GM11168 (cell line): Measurements from ENCODE around the gene TEX29.

Source experiments
- in situ Hi-C: fragments of 300-500 bp; cut with MboI; formaldehyde crosslinking; loops from one replicate; pipeline ENCODE4 v1.12.0; 2022; ENCODE audit warnings: low sequenced_read_pairs; ENCODE audit not compliant: unreplicated experiment

Gene TEX29

DNA sequence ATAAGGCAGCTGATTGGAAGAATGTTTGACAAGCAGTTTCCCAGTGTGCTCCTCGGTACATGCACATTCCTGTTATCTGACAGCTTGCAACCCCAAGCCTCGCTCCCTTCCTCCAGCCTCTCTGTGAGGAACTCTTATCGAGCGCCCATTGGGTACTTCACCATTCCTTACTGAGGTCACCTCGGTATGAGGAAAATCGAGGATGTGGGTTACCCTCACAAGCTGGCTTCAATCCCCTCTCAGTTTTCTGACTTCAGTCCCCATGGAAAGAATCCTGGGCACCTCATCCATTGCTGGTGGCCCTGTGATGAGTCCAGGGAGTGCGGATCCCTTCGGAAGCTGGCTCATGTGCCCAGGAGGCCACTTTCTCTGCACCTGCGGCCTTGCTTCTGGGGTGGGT lies 17.3 kb downstream of the TEX29 start:
- in situ Hi-C loops: no loop called here

DNA sequence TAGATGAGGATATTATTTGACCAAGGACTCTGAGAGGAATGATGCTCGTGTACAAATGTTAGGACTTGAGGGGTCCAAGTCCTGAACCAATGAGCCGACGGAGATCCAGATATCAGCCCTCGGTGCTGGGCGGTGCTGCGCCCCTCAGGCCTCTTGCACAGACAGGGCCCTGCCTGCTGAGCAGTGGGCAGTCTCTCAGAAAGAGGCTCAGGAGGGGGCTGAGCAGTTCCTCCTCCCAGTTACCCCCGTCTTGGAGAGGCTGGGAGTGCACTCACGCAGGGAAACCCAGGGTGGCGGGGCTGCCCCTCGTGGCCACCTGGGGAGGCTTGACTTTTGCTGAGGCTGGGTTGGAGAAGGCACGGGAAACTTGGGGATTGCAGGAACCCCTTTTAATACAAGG lies 18.4 kb downstream of the TEX29 start:
- in situ Hi-C loops: no loop called here

DNA sequence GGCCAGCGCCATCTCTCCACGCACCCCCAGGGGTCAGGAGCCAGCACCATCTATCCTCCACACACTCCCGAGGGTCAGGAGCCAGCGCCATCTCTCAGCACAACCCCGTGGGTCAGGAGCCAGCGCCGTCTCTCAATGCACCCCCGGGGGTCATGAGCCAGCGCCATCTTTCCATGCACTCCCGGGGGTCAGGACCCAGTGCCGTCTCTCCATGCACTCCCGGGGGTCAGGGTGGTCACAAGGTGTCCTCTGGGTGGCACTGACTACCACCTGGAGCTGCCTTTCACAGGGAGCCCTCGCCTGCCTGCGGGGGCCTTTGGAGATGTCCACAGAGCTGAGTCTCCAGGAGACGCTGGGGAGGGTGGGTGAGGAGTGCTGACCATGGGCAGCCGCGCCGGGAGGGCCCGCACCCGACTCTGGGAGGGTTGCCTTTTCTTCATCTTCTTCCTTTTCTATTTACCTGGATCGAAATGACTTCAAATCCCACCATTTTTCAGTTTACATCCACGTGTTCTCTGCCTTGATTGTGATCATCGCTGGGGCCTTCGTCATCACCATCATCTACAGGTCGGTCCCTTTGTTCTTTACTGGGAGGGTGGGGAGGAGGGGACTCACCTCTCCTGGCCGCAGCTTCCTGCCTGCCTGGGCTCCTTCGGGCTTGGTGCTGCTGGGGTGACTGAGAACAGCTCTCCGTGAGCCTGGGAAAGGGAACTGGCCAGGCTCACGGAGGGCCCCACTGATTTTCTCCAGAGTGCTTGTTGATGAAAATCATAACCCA lies 19.1 kb downstream of the TEX29 start:
- in situ Hi-C loops: no loop called here

DNA sequence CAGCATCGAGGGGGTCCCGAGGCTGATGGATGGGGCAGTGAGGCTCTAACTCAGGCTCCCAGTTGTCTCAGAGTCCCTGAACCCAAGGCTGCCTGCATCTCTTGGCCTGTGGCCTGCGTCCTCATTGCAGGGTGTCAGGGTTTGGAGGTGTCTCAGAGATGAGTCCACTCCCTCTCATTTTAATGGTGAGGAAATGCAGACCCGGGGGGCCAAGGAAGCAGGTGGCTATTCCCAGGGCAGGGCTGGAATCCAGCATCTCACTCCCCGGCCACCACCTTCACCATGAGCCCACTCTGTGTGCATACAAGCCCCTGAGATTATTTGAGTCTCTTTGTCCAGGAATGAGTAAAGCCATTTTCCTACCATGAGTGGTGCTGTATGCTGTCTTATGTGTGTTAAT lies 21.4 kb downstream of the TEX29 start:
- in situ Hi-C loops: no loop called here

DNA sequence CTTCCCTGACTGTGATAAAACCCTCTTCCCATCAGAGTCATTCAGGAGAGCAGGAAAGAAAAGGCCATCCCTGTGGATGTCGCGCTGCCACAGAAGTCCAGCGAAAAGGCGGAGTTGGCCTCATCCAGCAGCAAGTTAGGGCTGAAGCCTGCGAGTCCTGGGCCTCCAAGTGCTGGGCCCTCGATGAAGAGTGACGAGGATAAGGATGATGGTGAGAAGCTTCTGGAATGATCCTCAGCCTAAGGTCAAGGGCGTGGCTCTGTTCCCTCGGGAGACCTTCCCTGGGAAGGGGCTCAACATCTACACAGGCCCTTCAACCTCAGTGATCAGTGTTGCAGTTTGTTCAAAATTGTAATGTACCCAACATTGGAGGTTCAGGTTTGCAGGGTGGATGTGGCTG lies 22.3 kb downstream of the TEX29 start:
- in situ Hi-C loops: no loop called here

DNA sequence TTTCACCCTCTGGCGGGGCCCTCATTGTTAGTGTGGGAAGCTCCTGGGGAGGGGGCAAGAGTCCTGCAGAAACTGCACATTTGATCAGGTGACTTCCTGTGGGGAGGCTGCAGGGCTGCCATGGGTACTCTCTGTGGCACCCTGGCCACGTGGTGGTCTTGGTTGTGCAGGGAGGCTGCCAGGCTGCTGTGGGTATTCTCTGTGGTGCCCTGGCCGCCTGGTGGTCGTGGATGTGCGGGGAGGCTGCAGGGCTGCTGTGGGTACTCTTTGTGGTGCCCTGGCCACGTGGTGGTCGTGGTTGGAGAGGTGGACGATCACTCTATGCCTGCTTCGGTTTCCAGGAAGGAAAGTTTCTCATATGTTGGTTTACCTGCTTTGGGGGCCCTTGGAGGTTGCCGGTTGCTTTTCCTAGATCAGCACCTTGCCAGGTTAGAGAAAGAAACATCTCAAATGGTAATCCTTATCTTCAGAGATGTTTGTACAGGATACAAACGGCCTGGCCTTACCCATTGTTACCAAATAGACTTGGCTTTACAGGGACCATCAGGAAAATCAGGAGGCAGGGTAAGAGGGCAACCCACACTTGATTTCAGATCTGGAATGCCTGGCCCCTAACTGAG lies 22.9 kb downstream of the TEX29 start:
- in situ Hi-C loops: no loop called here

- in situ Hi-C loops: no loop called here
Measured at GRCh38 chr13:111344471-111345191, 24.2 kb downstream of the TEX29 start.

DNA sequence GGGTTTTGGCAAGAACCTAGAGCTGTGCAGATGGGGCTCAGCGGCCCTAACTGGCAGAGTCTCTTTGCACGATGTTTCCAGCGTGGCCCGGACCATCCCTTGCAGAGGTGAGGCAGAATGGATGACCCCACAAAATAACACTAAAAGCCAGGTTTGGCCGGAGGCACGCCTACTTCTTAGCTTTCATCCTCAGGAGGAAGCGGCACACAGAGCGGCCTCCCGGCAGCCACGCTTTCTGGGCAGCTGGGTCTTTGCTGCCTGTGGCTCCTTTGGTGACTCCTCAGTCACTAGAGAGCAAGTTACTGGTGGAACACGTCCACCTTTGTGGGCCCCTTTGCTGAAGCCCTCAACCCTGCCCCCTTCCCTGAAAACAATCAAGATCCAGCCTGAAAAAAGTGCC lies 25.2 kb downstream of the TEX29 start:
- in situ Hi-C loops: no loop called here

DNA sequence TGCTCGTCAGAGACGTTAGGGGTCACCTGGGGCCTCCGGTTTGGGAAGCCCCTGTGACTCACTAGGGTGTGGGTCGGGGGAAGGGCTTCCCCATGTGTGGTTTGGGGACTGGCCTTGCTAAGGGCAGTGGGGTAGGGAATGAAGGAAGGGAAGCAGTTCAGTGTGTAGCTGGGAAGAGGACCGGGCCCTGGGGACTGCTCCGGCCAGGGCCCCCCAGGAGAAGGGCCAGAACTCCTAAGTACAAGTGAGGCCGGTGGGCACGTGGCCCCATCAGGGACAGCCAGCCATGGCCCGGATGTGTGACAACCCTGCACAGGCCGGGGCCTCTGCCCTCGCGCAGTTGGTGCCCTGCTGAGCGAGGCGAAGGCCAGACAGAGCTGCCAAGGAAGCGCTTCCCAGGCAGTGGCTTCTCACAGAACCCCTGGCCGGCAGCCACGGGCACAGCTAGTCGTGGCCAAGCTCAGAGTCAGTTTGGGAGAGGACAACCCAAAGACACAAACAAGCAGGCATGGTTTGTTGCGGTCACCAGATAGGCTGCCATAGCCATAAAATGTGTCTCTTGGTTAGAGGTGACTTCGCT lies 25.7 kb downstream of the TEX29 start:
- in situ Hi-C loops: no loop called here

DNA sequence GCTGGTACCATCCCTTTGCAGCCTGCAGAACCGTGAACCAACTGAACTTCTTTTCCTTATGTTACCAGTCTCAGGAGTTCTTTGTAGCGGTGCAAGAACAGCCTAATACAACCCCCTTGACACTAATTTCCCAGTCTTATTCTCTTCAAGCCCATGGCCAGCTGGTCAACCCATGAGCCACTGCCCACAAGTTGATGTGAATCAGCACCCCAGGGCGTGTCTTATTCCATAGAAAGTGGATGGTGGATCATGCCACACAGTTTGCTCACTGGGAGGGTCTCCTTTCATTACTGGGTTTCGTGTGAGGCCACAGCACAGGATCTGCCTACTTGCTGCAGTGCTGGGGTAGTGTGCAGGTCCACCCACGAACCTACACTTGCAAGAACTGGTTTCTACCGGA lies 27.0 kb downstream of the TEX29 start:
- in situ Hi-C loops: no loop called here

- in situ Hi-C loops: no loop called here
Measured at GRCh38 chr13:111353508-111353907, 33.1 kb downstream of the TEX29 start.

DNA sequence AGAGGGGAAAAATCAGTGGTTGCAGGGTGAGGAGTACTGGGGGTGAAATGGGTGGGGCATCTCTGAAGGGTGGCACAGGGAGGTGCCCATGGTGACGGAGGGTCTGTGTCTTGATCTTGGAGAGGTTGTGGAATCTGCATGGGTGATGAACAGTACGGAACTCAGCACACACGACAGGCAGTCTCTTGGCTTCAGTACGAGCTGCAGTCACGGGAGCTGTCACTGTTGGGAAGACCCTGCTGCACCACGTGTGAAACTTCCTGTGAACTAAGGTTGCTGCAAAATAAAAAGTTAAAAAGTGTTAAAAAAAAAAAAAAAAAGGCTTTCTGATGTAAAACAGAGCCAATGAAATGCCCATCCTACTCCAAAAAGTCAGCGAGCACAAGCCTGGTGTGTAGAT lies 34.3 kb downstream of the TEX29 start:
- in situ Hi-C loops: no loop called here

- in situ Hi-C loops: no loop called here
Measured at GRCh38 chr13:111356795-111357194, 36.4 kb downstream of the TEX29 start.

DNA sequence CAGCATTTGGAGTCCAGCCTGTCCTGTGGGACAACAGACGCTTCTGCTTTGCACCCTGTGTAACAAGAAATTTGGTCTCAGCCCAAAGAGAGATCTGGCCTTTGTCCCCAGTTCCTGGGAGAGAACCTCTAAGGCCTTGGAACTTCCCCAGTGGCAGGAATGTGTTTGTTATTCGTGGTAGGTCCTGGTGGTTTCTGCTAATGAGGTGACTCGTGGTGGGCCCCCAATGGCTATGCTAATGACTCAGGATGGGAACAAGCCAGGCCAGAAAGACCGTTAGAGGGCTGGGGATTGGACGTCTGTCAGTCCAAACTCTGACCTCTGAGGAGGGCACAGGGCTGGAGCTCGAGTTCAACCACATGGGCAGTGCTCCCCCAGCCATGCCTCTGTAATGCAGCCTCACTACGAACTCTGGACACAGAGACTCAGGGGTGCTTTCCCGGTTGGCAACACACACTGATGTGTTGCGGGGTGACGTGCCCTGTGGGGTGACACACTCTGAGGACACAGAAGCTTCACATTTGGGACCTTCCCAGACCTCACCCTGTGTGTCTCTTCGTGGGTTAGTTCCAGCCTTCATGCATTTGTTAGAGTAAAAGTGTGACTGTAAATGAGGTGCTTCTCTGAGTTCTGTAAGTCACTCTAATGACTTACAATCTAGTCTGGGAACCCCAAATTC lies 38.9 kb downstream of the TEX29 start:
- in situ Hi-C loops: no loop called here

GRCh38 chr13:111359930-111360329 lies 39.5 kb downstream of the TEX29 start:
- in situ Hi-C loops: no loop called here

DNA sequence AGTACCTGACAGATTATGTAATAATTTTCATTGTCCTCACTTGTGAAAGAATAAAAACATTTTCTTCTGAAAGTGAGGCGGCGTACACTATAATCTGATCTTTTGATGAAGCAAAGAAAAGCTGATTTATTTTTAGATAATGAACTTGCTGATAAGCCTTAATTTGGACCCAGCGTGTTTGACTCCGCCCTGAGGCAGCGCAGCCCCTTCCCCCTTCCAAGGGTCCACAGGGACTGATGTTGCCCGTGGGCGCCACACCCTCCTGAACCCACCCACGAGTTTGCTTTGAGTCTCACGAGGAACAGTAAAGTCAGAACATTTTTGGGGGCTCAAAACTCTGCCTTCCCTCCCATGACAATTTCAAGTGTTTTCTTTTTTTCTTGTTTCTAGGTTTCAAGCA lies 40.0 kb downstream of the TEX29 start:
- in situ Hi-C loops: no loop called here

DNA sequence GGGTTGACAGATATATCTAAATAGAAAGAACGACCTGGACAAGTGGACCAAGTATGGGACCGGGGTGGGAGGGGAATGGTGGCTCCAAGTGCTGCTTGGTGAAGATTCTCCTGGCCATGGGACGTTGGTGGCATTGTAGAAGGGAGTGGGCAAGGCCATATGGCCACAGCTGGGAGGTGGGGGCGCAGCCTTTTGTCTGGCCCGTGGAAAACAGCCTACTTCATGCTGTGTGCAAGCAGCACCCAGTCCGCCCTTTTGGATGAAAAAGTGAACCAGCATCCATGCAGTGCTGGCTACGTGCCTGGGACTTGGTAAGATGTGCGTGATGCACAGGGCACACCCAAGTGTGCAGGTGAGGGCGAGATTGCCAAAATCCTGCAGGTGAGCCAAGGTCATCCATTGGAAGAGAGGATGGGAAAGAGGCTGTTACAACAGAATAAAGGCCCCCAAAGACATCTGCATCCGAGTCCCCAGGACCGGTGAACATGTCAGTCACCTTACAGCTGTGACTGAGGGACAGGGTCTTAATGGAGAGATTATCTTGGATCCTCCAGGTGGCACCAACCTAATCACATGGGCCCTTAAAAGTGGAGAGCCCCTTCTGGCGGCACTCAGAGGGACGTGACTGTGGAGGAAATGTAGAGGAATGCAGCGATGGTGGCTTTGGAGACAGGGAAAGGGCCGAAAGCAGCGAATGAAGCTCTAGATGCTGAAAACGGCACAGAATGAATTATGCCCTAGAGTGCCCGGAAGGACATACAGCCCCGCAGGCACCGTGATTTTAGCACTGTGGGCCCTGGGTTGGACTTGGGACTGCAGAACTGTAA lies 40.8 kb downstream of the TEX29 start:
- in situ Hi-C loops: no loop called here

GRCh38 chr13:111361873-111362648 lies 41.6 kb downstream of the TEX29 start:
- in situ Hi-C loops: no loop called here

- in situ Hi-C loops: no loop called here
Measured at GRCh38 chr13:111363121-111363520, 42.7 kb downstream of the TEX29 start.
